ENCODE measurements around the gene WDR48.
"Not testable (repeated sequence)": the region's sequence is repeated elsewhere in the genome, so short reads cannot be mapped to it uniquely, and the experiment has no call there.

The WDR48 gene

GRCh38 chr3:39051649-39052561 is at the start of gene WDR48, which contains the start of gene SCN11A:
Gene WDR48 (plus strand): TSS chr3:39052016. CDS start chr3:39052026, 10 bp downstream.
Gene SCN11A (minus strand): TSS chr3:39051944. CDS start chr3:38950362, 101,582 bp downstream.
- DNase-seq (ENCODE audit: low read depth in 3 of 3), result peak; percentile 84 to 91 (median 86)

GRCh38 chr3:39005295-39005694 is 46.5 kb upstream of the WDR48 start:
- no peak for DNase-seq (ENCODE audit: low read depth in 3 of 3)

- DNase-seq (ENCODE audit: low read depth in 3 of 3), result no peak
Measured at GRCh38 chr3:39011191-39011736, 40.6 kb upstream of the WDR48 start.

GRCh38 chr3:39013289-39013688 is 38.5 kb upstream of the WDR48 start:
- DNase-seq (ENCODE audit: low read depth in 3 of 3), result no peak

- DNase-seq (ENCODE audit: low read depth in 3 of 3), result no peak
Measured at GRCh38 chr3:39013921-39014509, 37.8 kb upstream of the WDR48 start.

- no peak for DNase-seq (ENCODE audit: low read depth in 3 of 3)
Measured at GRCh38 chr3:39015418-39015817, 36.4 kb upstream of the WDR48 start.

- DNase-seq (ENCODE audit: low read depth in 3 of 3), result no peak
Measured at GRCh38 chr3:39019299-39019698, 32.5 kb upstream of the WDR48 start.

GRCh38 chr3:39021029-39021428 is 30.8 kb upstream of the WDR48 start:
- no peak for DNase-seq (ENCODE audit: low read depth in 3 of 3)

GRCh38 chr3:39021465-39022285 is 30.1 kb upstream of the WDR48 start:
- DNase-seq (ENCODE audit: low read depth in 3 of 3), result no peak

- no peak for DNase-seq (ENCODE audit: low read depth in 3 of 3)
Measured at GRCh38 chr3:39022286-39022630, 29.6 kb upstream of the WDR48 start.

GRCh38 chr3:39024497-39024896 is 27.3 kb upstream of the WDR48 start:
- no peak for DNase-seq (ENCODE audit: low read depth in 3 of 3)

- no peak for DNase-seq (ENCODE audit: low read depth in 3 of 3)
Measured at GRCh38 chr3:39025222-39025970, 26.4 kb upstream of the WDR48 start.

GRCh38 chr3:39028546-39028945 is 23.3 kb upstream of the WDR48 start:
- no peak for DNase-seq (ENCODE audit: low read depth in 3 of 3)

- no peak for DNase-seq (ENCODE audit: low read depth in 3 of 3)
Measured at GRCh38 chr3:39029556-39029955, 22.3 kb upstream of the WDR48 start.

GRCh38 chr3:39038165-39038564 is 13.7 kb upstream of the WDR48 start:
- DNase-seq (ENCODE audit: low read depth in 3 of 3), result no peak

- DNase-seq (ENCODE audit: low read depth in 3 of 3), result no peak
Measured at GRCh38 chr3:39050029-39050428, 1.8 kb upstream of the WDR48 start.

- DNase-seq (ENCODE audit: low read depth in 3 of 3), result no peak
Measured at GRCh38 chr3:39052583-39052982, 767 bp downstream of the WDR48 start.

- DNase-seq (ENCODE audit: low read depth in 3 of 3), result no peak
Measured at GRCh38 chr3:39053696-39054095, 1.9 kb downstream of the WDR48 start.

GRCh38 chr3:39056151-39056550 is 4.3 kb downstream of the WDR48 start:
- DNase-seq (ENCODE audit: low read depth in 3 of 3), result no peak

- not testable (repeated sequence) for DNase-seq (ENCODE audit: low read depth in 3 of 3)
Measured at GRCh38 chr3:39061228-39061627, 9.4 kb downstream of the WDR48 start.

GRCh38 chr3:39062180-39062579 is 10.4 kb downstream of the WDR48 start:
- DNase-seq (ENCODE audit: low read depth in 3 of 3), result no peak

Data from stimulated activated CD4-positive, alpha-beta T cell treated with anti-CD3 and anti-CD28 coated beads, TNF-alpha, amount 100 ng/mL, for 48 hours (primary cell).